Kidney (tissue), 14 donors: ENCODE measurements around the gene RBMS3. TPM values are rescaled to one million over a fixed set of nuclear protein-coding genes. Genes with fewer than 3 reads are reported as not detected.

Experiments
- DNase-seq, 5 donors: peaks; one replicate each; pipeline ENCODE4 v3.0.0-alpha.2; 2013 to 2020
- FAIRE-seq: peaks from 2 replicates; lab custom pipeline; 2012; peaks lifted over from hg19 to GRCh38; lab: Jason Lieb, UNC
- H3K27ac ChIP-seq, 2 donors: one replicate each; pipeline ENCODE4 v1.7.0; 2013; ENCODE audit warnings: low read depth in 2 of 2, low read length in 2 of 2, inconsistent platforms in 1 of 2
- H3K27me3 ChIP-seq: one replicate; pipeline ENCODE4 v1.7.1; 2013; ENCODE audit warnings: low read length, inconsistent platforms; ENCODE audit not compliant: control insufficient read depth, insufficient read depth
- H3K36me3 ChIP-seq, 3 donors: one replicate each; pipeline versions ENCODE4 v1.7.0 to v1.7.1; 2013; ENCODE audit warnings: low read length in 3 of 3, control low read depth in 1 of 3, inconsistent platforms in 1 of 3; ENCODE audit not compliant: insufficient read depth in 3 of 3, control insufficient read depth in 2 of 3
- H3K4me1 ChIP-seq, 3 donors: one replicate each; pipeline versions ENCODE4 v1.7.0 to v1.7.1; 2013; ENCODE audit warnings: low read length in 3 of 3, inconsistent platforms in 1 of 3, low read depth in 1 of 3; ENCODE audit not compliant: control insufficient read depth in 2 of 3, insufficient read depth in 2 of 3
- H3K4me3 ChIP-seq, 3 donors: one replicate each; pipeline versions ENCODE4 v1.7.0 to v1.8.1; 2013; ENCODE audit warnings: low read length in 3 of 3, control low read depth in 1 of 3, inconsistent platforms in 1 of 3
- H3K9ac ChIP-seq, 3 donors: one replicate each; pipeline versions ENCODE4 v1.7.0 to v1.7.1; 2013; ENCODE audit warnings: low read length in 3 of 3, control low read depth in 1 of 3, inconsistent platforms in 1 of 3
- H3K9me3 ChIP-seq, 3 donors: one replicate each; pipeline versions ENCODE4 v1.7.0 to v1.7.1; 2013; ENCODE audit warnings: low read length in 3 of 3, control low read depth in 1 of 3, inconsistent platforms in 1 of 3; ENCODE audit not compliant: control insufficient read depth in 2 of 3, insufficient read depth in 1 of 3
- CTCF ChIP-seq: IDR thresholded peaks from 3 replicates; pipeline ENCODE4 v1.5.1; 2012; ENCODE audit warnings: mild to moderate bottlenecking, moderate library complexity, borderline replicate concordance; ENCODE audit not compliant: insufficient read depth; ENCODE audit errors: extremely low read depth
- intact Hi-C: fragments of 100-400 bp; cut with DNase I; formaldehyde crosslinking; loops from one replicate; pipeline ENCODE4 v1.11.1; 2022
- polyA plus RNA-seq: library from polyadenylated mRNA; stranded (reverse); fragments of 350-450 nt; fragmentation: Illumina TruSeq; extraction: RNeasy Lipid Tissue Mini Kit (QIAGEN cat#74804); gene quantifications from one replicate; pipeline ENCODE4 v1.2.3, GENCODE V29; 2014; ENCODE audit warnings: low read depth, low replicate concordance; ENCODE audit not compliant: insufficient read depth
- total RNA-seq: library from RNA; stranded (reverse); fragmentation: NEBNext Ultra II Directional; extraction: Animal tissue kit (Norgen Biotek cat#: 25700); gene quantifications from one replicate; pipeline ENCODE4 v1.2.1, GENCODE V29; 2021
- donor health status: control.
- donor health status: control.
- donor health status: control.
- donor health status: control.
- donor health status: control.
- donor health status: DM: yes; HTN: yes; CAD: no.
- donor health status: Normal renal cell carcinoma (clear cell type).

RBMS3 gene
- total and polyA plus RNA-seq, 2 donors from 2014 or later = 3.2 to 48.8 TPM

DNA sequence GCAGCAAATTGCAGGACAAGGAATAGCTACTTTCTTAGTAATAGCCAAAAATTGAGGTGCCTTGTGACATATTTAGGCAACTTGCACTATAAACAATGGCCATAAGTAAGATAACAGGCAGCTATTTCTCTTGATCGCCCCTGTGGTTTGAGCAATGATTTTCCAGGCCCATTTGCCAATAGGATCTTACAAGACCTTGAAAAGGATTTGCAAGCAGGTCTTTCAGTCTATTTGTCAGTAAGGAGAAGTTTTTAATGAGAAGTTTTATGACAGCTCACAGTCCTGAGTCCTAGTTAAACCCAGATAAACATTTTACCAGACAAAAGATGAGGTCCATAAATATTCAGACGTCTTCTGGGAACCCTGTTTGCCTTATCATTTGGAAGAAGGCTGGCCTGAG, 645.5 kb downstream of the RBMS3 start:
- Histone ChIP-seq H3K36me3 (no peaks in the 10 kb centered on the region), H3K4me1 (peaks cover 0 to 2% (median 0%) of the 10 kb centered on the region in 3 donors), H3K4me3 (no peak overlapping the region), H3K27me3 (no peaks in the 10 kb centered on the region), H3K27ac (no peak overlapping the region), H3K9ac (no peak overlapping the region), H3K9me3 (no peaks in the 10 kb centered on the region)
- DNase-seq (no peak), FAIRE-seq (no peak)
- intact Hi-C loops = no loop called here
- no peak for TF ChIP-seq CTCF

DNA sequence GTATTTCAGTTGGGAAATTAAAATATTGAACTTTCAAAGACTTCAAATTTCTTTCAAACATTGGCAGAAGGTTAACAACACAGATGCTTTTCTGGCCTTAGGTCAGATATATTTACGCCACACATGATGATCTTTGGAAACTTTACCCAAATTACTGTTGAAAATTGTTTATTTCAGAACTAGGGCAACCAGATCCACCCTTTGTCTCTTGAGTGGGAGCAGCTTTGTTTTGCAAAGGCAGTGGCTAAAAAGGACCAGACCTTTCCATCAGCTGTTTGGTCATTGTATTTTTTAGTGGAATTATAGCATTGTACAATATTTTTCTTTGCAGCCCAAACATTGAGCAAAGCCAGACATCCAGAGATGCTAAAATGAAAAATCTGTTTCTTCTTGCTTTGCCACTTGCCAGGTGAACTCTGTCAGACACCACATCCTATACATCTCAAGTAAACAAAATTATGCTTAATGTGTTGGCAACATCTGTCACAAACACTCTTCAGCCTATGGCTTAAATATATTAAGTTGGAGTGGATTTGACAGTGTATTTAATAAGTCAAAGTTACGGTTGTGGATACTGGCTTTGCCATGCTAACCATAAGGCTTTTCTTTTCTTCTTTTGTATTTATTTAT, 651.9 kb downstream of the RBMS3 start:
- TF ChIP-seq CTCF = no peak
- Histone ChIP-seq H3K4me1 (no peaks in the 10 kb centered on the region), H3K4me3 (no peak overlapping the region), H3K9me3 (no peaks in the 10 kb centered on the region), H3K9ac (no peak overlapping the region), H3K36me3 (no peaks in the 10 kb centered on the region), H3K27ac (no peak overlapping the region), H3K27me3 (no peaks in the 10 kb centered on the region)
- FAIRE-seq (no peak), DNase-seq (no peak)
- intact Hi-C loops = no loop called here

DNA sequence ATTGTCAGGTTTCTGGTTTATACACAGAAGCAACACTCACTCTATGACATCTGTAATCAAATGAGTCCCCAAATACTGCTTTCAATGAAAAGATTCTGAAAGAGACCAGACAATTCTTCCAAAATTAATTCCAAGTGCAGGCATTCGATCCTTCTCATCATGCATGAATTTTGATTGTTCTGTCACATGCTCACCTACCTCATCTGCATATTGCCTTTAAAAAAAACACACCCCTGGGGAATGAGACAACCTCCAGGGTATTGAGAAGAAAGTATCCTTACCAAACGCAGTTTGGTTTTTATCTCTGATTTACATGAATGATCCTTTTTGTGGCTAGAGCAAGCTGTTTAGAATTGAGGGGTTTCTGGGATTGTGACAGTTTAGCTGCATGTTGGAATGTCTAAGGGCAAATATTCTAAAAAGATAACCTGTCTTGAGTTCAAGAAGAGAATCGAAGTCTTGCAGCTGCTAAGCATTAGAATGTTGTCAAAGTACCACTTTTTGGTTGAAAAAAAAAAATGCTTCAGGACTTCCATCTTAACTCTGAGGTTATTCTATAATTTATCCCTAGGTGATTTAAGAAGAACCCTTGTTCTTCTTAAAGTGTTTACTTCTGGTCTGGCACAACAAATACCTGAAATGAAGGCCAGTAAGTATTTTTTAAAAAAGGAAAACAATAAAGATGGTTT, 653.1 kb downstream of the RBMS3 start:
- Histone ChIP-seq H3K9ac (no peak overlapping the region), H3K4me1 (no peaks in the 10 kb centered on the region), H3K9me3 (no peaks in the 10 kb centered on the region), H3K36me3 (no peaks in the 10 kb centered on the region), H3K27ac (no peak overlapping the region), H3K4me3 (no peak overlapping the region), H3K27me3 (no peaks in the 10 kb centered on the region)
- TF ChIP-seq CTCF = no peak
- intact Hi-C loops = no loop called here
- FAIRE-seq = no peak
- DNase-seq = no peak
